Fibroblast of lung (primary cell): Measurements from ENCODE around the gene OMP. TPM values are rescaled to one million over a fixed set of nuclear protein-coding genes. Genes with fewer than 3 reads are reported as not detected.

ENCODE experiments used
- DNase-seq, 2 donors: peaks; one replicate each; pipeline versions ENCODE4 v3.0.0 to v3.0.0-alpha.2; 2010; ENCODE audit warnings: low read depth in 2 of 2
- H2AFZ ChIP-seq: 2 replicates; pipeline ENCODE4 v1.5.1; 2012; ENCODE audit warnings: low read length, control low read depth, inconsistent platforms
- H3K27ac ChIP-seq: 2 replicates; pipeline ENCODE4 v1.5.1; 2011; ENCODE audit warnings: low read length, control low read depth; ENCODE audit not compliant: insufficient read depth
- H3K27me3 ChIP-seq: 2 replicates; pipeline ENCODE4 v1.5.1; 2011; ENCODE audit warnings: mild to moderate bottlenecking, low read length; ENCODE audit not compliant: control insufficient read depth, insufficient read depth
- H3K36me3 ChIP-seq: 2 replicates; pipeline ENCODE4 v1.5.1; 2011; ENCODE audit warnings: low read length; ENCODE audit not compliant: control insufficient read depth, insufficient read depth
- H3K4me1 ChIP-seq: 2 replicates; pipeline ENCODE4 v1.5.1; 2011; ENCODE audit warnings: low read length; ENCODE audit not compliant: control insufficient read depth, insufficient read depth; ENCODE audit errors: extremely low read depth
- H3K4me2 ChIP-seq: 2 replicates; pipeline ENCODE4 v1.5.1; 2011; ENCODE audit warnings: low read length, control low read depth; ENCODE audit not compliant: insufficient read depth; ENCODE audit errors: extremely low read depth
- H3K4me3 ChIP-seq, 4 experiments: fragments of 200-600 bp in 1 of 4; sonication (generic) in 1 of 4; replicated peaks in 1 of 4; 2 replicates each; pipeline ENCODE4 v1.5.1; 2011 to 2016; ENCODE audit warnings: low read length in 4 of 4, low read depth in 3 of 4, mild to moderate bottlenecking in 3 of 4, control low read depth in 2 of 4, inconsistent platforms in 1 of 4, mixed read lengths in 1 of 4; ENCODE audit not compliant: insufficient read depth in 1 of 4; ENCODE audit errors: control extremely low read depth in 1 of 4
- H3K79me2 ChIP-seq: 2 replicates; pipeline ENCODE4 v1.5.1; 2012; ENCODE audit warnings: mild to moderate bottlenecking, low read length, inconsistent platforms; ENCODE audit not compliant: control insufficient read depth, insufficient read depth
- H3K9ac ChIP-seq: 2 replicates; pipeline ENCODE4 v1.5.1; 2011; ENCODE audit warnings: mild to moderate bottlenecking, low read length, control low read depth; ENCODE audit not compliant: insufficient read depth
- H3K9me3 ChIP-seq: 2 replicates; pipeline ENCODE4 v1.5.1; 2012; ENCODE audit warnings: low read depth, low read length; ENCODE audit not compliant: control insufficient read depth, insufficient read depth
- H4K20me1 ChIP-seq: 2 replicates; pipeline ENCODE4 v1.5.1; 2011; ENCODE audit warnings: low read length; ENCODE audit not compliant: control insufficient read depth, insufficient read depth; ENCODE audit errors: extremely low read depth
- CTCF ChIP-seq, 2 donors: IDR thresholded peaks in 1 of 2; conservative IDR thresholded peaks in 1 of 2; 1 replicate in 1 of 2; 2 replicates in 1 of 2; pipeline ENCODE4 v1.5.1; 2011 to 2012; ENCODE audit warnings: low read length in 2 of 2, control low read depth in 1 of 2, inconsistent platforms in 1 of 2, low read depth in 1 of 2, mild to moderate bottlenecking in 1 of 2
- EZH2 ChIP-seq: IDR thresholded peaks from 2 replicates; pipeline ENCODE4 v1.5.1; 2012; ENCODE audit warnings: low read length, control low read depth, mild to moderate bottlenecking; ENCODE audit errors: missing control alignments
- polyA plus RNA-seq, 2 donors: library from polyadenylated mRNA; depleted of rRNA in 1 of 2; stranded (reverse) in 1 of 2; unstranded in 1 of 2; fragments of >200 nt; gene quantifications; 2 replicates each; pipeline ENCODE4 v1.2.1, GENCODE V29; 2011 to 2012; ENCODE audit warnings: missing spikeins in 1 of 2
- total RNA-seq: library from RNA; depleted of rRNA; stranded (reverse); fragments of >200 nt; gene quantifications from 2 replicates; pipeline ENCODE4 v1.2.1, GENCODE V29; 2014

OMP gene
- total and polyA plus RNA-seq, 2 donors (not counting 1 experiment from before 2014, with no cell fraction given): 0.83 TPM; not detected in 1

GRCh38 chr11:77100166-77101042 is 2.2 kb upstream of the OMP start:
- no peak for DNase-seq
- Histone ChIP-seq H3K9ac (no peak overlapping the region), H3K9me3 (no peaks in the 10 kb centered on the region), H2AFZ (no peak overlapping the region), H3K27ac (no peak overlapping the region), H3K4me2 (no peak overlapping the region), H4K20me1 (no peaks in the 10 kb centered on the region), H3K4me1 (no peaks in the 10 kb centered on the region), H3K4me3 (no peak overlapping the region), H3K36me3 (no peaks in the 10 kb centered on the region), H3K79me2 (no peaks in the 10 kb centered on the region), H3K27me3 (no peaks in the 10 kb centered on the region)
- TF ChIP-seq EZH2: no peak
- no peak for TF ChIP-seq CTCF (conservative IDR thresholded peaks at IDR 0.05 in 1 of 2, IDR thresholded peaks at IDR 0.05 in 1 of 2; ENCODE audit: low read depth in 1 of 2, low read length in 2 of 2)

- no peak overlapping the region for H2AFZ ChIP-seq
Observed at GRCh38 chr11:77101043-77101537, 1.6 kb upstream of the OMP start.

More at GRCh38 chr11:77101043-77101537, 1.6 kb upstream of the OMP start:
- H3K9ac ChIP-seq: no peak overlapping the region
- no peak overlapping the region for H3K4me3 ChIP-seq
- H3K4me2 ChIP-seq: no peak overlapping the region
- TF ChIP-seq CTCF (conservative IDR thresholded peaks at IDR 0.05 in 1 of 2, IDR thresholded peaks at IDR 0.05 in 1 of 2; ENCODE audit: low read depth in 1 of 2, low read length in 2 of 2) (peak; percentile 50 to 59), EZH2 (no peak)
- no peaks in the 10 kb centered on the region for H3K9me3 ChIP-seq
- no peaks in the 10 kb centered on the region for H4K20me1 ChIP-seq
- DNase-seq: no peak
- no peaks in the 10 kb centered on the region for H3K27me3 ChIP-seq
- H3K79me2 ChIP-seq: no peaks in the 10 kb centered on the region
- H3K27ac ChIP-seq: no peak overlapping the region
- H3K4me1 ChIP-seq: no peaks in the 10 kb centered on the region
- no peaks in the 10 kb centered on the region for H3K36me3 ChIP-seq
